HEK293 (cell line): ENCODE data around the gene ITGB5.

Source experiments
- CTCF ChIA-PET: fragments of 350-600 bp; formaldehyde crosslinking; extraction: SDS; loops from one replicate; lab custom pipeline; 2021; ENCODE audit warnings: antibody characterized with exemption; lab: Yijun Ruan, JAX
- POLR2A ChIA-PET: fragments of 300-600 bp; formaldehyde crosslinking; extraction: SDS; loops from one replicate; lab custom pipeline; 2020; ENCODE audit warnings: antibody characterized with exemption, inconsistent platforms; lab: Yijun Ruan, JAX
- H3K27ac ChIP-seq: fragments of 200-500 bp; sonication (Bioruptor generic); 2 replicates; pipeline ENCODE4 v1.5.1; 2014; ENCODE audit warnings: low read depth, low read length, control low read depth, inconsistent platforms; ENCODE audit errors: extremely low read depth
- H3K36me3 ChIP-seq, 2 experiments: fragments of 200-500 bp in 1 of 2; sonication (Bioruptor generic) in 1 of 2; 1 replicate in 1 of 2; 2 replicates in 1 of 2; pipeline ENCODE4 v1.5.1; 2014 to 2017; ENCODE audit warnings: inconsistent platforms in 2 of 2, low read length in 2 of 2; ENCODE audit not compliant: control insufficient read depth in 2 of 2, insufficient read depth in 1 of 2
- H3K4me1 ChIP-seq: fragments of 200-500 bp; sonication (Bioruptor generic); 2 replicates; pipeline ENCODE4 v1.5.1; 2014; ENCODE audit warnings: mild to moderate bottlenecking, low read length, inconsistent platforms; ENCODE audit not compliant: control insufficient read depth, insufficient read depth
- H3K4me3 ChIP-seq: 2 replicates; pipeline ENCODE4 v1.5.1; 2011; ENCODE audit warnings: low read depth, mild to moderate bottlenecking, control low read depth, low read length, moderate library complexity
- H3K9me3 ChIP-seq: fragments of 200-500 bp; sonication (Bioruptor generic); 2 replicates; pipeline ENCODE4 v1.5.1; 2014; ENCODE audit warnings: low read depth, low read length, inconsistent platforms; ENCODE audit not compliant: control insufficient read depth, insufficient read depth
- KLF10 ChIP-seq: fragments of 450-650 bp; IDR thresholded peaks from 2 replicates; pipeline ENCODE4 v1.5.1; 2018; ENCODE audit warnings: missing biosample characterization, mild to moderate bottlenecking, missing genetic modification characterization
- TCF7L2 ChIP-seq: IDR thresholded peaks from 2 replicates; pipeline ENCODE4 v1.6.1; 2011; ENCODE audit warnings: low read depth, mild to moderate bottlenecking, inconsistent platforms, low read length, moderate library complexity, borderline replicate concordance
- ZFP3 ChIP-seq: fragments of 450-650 bp; formaldehyde crosslinking; IDR thresholded peaks from 2 replicates; pipeline ENCODE4 v1.5.1; 2016; ENCODE audit warnings: low read depth, missing biosample characterization, missing genetic modification characterization
- ZNF157 ChIP-seq: fragments of 450-650 bp; formaldehyde crosslinking; IDR thresholded peaks from 2 replicates; pipeline ENCODE4 v1.5.1; 2016; ENCODE audit warnings: missing biosample characterization, missing genetic modification characterization
- ZNF174 ChIP-seq: fragments of 450-650 bp; formaldehyde crosslinking; IDR thresholded peaks from 2 replicates; pipeline ENCODE4 v1.5.0; 2017; ENCODE audit warnings: missing biosample characterization, mild to moderate bottlenecking, missing genetic modification characterization
- ZNF37A ChIP-seq: fragments of 450-650 bp; IDR thresholded peaks from 2 replicates; pipeline ENCODE4 v1.5.1; 2018; ENCODE audit warnings: missing biosample characterization, missing genetic modification characterization
- ZNF391 ChIP-seq: fragments of 450-650 bp; formaldehyde crosslinking; IDR thresholded peaks from 2 replicates; pipeline ENCODE4 v1.5.1; 2016; ENCODE audit warnings: low read depth, missing biosample characterization, missing genetic modification characterization, borderline replicate concordance
- ZNF555 ChIP-seq: fragments of 450-650 bp; formaldehyde crosslinking; conservative IDR thresholded peaks from 2 replicates; pipeline ENCODE4 v1.5.1; 2017; ENCODE audit warnings: missing biosample characterization, mild to moderate bottlenecking, missing genetic modification characterization, inconsistent platforms
- ZNF560 ChIP-seq: fragments of 450-650 bp; formaldehyde crosslinking; IDR thresholded peaks from 2 replicates; pipeline ENCODE4 v1.5.1; 2017; ENCODE audit warnings: missing biosample characterization, missing genetic modification characterization, borderline replicate concordance
- ZNF830 ChIP-seq: fragments of 450-650 bp; IDR thresholded peaks from 2 replicates; pipeline ENCODE4 v1.5.0; 2018; ENCODE audit warnings: missing biosample characterization, missing genetic modification characterization, low read depth, mild to moderate bottlenecking, moderate library complexity
- TF ChIP-seq, protein P1 (sequence below): fragments of 450-650 bp; formaldehyde crosslinking; IDR thresholded peaks from 2 replicates; pipeline ENCODE4 v1.5.1; 2016; ENCODE audit warnings: missing biosample characterization, missing genetic modification characterization
- TF ChIP-seq, protein P2 (sequence below): fragments of 450-650 bp; formaldehyde crosslinking; IDR thresholded peaks from 2 replicates; pipeline ENCODE4 v1.5.1; 2016; ENCODE audit warnings: missing biosample characterization, missing genetic modification characterization
- TF ChIP-seq, protein P3 (sequence below): fragments of 450-650 bp; formaldehyde crosslinking; IDR thresholded peaks from 2 replicates; pipeline ENCODE4; 2016; ENCODE audit warnings: missing biosample characterization, missing genetic modification characterization
- TF ChIP-seq, protein P4 (sequence below): fragments of 450-650 bp; formaldehyde crosslinking; IDR thresholded peaks from 2 replicates; pipeline ENCODE4 v1.5.1; 2016; ENCODE audit warnings: missing biosample characterization, missing genetic modification characterization, low read depth
- TF ChIP-seq, protein P5 (sequence below): fragments of 450-650 bp; formaldehyde crosslinking; IDR thresholded peaks from 2 replicates; pipeline ENCODE4 v1.5.0; 2017; ENCODE audit warnings: missing biosample characterization, missing genetic modification characterization, borderline replicate concordance
- TF ChIP-seq, protein P6 (sequence below): fragments of 450-650 bp; formaldehyde crosslinking; IDR thresholded peaks from 2 replicates; pipeline ENCODE4 v1.5.1; 2016; ENCODE audit warnings: missing biosample characterization, missing genetic modification characterization

ITGB5 gene

DNA sequence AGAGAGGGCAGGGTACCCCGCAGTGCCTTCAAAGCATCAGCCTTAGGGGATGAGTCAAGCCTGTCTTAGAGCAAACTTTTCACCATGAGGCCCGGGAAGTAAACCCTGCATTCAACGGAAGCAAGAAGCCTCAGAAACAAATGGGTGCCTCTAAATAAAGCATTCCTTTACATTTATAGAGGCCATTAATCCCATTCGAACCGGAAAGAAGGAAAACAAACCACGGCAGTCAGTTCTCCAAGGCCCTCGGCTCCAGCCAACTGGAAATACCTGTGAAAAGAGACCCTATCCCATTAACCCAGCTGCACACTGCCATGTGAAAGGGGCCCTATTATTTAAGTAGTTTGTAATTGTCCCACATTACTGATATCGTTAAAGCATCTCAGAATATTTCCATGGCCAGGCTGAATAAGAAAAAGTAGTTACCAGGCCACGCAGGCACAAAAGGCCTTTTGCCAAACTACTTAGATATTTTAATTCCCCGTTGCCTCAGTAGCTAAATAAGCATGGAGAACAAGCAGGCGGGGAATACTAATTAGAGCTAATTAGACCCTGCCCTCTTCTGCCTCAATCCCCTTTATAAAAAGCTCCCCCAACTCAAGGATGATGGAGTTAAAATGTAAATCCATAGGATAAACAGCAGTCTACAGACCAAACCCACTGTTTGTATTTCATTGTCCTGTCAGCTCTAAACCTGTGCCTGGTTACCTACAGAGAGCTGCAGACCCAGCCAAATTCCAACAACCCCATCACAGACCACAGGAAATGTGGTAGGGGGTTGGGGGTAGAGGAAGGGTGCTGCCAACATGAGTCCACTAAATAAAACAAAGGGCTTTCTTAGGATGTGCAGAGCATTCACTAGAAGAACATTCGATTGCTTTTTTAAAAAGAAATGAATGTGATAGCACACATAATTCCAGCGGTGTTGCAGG is 4.1 kb downstream of the ITGB5 start:
- no peaks in the 10 kb centered on the region for H3K36me3 ChIP-seq
- ChIA-PET CTCF (interaction anchor here (0.6 kb wide), 1 partner anchor 465 kb away, joined by 3 read pairs; no protein-coding TSS in a partner anchor), POLR2A (no interaction called here)
- no peak overlapping the region for H3K4me3 ChIP-seq
- no peak overlapping the region for H3K27ac ChIP-seq
- H3K9me3 ChIP-seq, result no peaks in the 10 kb centered on the region
- TF ChIP-seq, protein P1, sequence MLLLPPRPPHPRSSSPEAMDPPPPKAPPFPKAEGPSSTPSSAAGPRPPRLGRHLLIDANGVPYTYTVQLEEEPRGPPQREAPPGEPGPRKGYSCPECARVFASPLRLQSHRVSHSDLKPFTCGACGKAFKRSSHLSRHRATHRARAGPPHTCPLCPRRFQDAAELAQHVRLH (tag by site-specific recombination), result no peak
- no peak for TF ChIP-seq ZNF555 (tag by site-specific recombination)
- TF ChIP-seq, protein P2, sequence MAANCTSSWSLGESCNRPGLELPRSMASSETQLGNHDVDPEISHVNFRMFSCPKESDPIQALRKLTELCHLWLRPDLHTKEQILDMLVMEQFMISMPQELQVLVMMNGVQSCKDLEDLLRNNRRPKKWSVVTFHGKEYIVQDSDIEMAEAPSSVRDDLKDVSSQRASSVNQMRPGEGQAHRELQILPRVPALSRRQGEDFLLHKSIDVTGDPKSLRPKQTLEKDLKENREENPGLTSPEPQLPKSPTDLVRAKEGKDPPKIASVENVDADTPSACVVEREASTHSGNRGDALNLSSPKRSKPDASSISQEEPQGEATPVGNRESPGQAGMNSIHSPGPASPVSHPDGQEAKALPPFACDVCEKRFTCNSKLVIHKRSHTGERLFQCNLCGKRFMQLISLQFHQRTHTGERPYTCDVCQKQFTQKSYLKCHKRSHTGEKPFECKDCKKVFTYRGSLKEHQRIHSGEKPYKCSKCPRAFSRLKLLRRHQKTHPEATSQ (tag by site-specific recombination), result no peak
- TF ChIP-seq ZNF157 (tag by site-specific recombination), result no peak
- TF ChIP-seq ZNF174 (tag by site-specific recombination), result no peak
- no peak for TF ChIP-seq KLF10 (tag by site-specific recombination)
- no peak for TF ChIP-seq ZFP3 (tag by site-specific recombination)
- TF ChIP-seq, protein P3, sequence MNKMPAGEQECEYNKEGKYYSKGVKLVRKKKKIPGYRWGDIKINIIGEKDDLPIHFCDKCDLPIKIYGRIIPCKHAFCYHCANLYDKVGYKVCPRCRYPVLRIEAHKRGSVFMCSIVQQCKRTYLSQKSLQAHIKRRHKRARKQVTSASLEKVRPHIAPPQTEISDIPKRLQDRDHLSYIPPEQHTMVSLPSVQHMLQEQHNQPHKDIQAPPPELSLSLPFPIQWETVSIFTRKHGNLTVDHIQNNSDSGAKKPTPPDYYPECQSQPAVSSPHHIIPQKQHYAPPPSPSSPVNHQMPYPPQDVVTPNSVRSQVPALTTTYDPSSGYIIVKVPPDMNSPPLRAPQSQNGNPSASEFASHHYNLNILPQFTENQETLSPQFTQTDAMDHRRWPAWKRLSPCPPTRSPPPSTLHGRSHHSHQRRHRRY, result no peak
- TF ChIP-seq, protein P4, sequence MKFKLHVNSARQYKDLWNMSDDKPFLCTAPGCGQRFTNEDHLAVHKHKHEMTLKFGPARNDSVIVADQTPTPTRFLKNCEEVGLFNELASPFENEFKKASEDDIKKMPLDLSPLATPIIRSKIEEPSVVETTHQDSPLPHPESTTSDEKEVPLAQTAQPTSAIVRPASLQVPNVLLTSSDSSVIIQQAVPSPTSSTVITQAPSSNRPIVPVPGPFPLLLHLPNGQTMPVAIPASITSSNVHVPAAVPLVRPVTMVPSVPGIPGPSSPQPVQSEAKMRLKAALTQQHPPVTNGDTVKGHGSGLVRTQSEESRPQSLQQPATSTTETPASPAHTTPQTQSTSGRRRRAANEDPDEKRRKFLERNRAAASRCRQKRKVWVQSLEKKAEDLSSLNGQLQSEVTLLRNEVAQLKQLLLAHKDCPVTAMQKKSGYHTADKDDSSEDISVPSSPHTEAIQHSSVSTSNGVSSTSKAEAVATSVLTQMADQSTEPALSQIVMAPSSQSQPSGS (tag by site-specific recombination), result no peak
- TF ChIP-seq, protein P5, sequence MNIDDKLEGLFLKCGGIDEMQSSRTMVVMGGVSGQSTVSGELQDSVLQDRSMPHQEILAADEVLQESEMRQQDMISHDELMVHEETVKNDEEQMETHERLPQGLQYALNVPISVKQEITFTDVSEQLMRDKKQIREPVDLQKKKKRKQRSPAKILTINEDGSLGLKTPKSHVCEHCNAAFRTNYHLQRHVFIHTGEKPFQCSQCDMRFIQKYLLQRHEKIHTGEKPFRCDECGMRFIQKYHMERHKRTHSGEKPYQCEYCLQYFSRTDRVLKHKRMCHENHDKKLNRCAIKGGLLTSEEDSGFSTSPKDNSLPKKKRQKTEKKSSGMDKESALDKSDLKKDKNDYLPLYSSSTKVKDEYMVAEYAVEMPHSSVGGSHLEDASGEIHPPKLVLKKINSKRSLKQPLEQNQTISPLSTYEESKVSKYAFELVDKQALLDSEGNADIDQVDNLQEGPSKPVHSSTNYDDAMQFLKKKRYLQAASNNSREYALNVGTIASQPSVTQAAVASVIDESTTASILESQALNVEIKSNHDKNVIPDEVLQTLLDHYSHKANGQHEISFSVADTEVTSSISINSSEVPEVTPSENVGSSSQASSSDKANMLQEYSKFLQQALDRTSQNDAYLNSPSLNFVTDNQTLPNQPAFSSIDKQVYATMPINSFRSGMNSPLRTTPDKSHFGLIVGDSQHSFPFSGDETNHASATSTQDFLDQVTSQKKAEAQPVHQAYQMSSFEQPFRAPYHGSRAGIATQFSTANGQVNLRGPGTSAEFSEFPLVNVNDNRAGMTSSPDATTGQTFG, result no peak
- no peak for TF ChIP-seq ZNF391 (tag by site-specific recombination)
- no peak for TF ChIP-seq ZNF37A
- TF ChIP-seq ZNF560, result no peak
- TF ChIP-seq, protein P6, sequence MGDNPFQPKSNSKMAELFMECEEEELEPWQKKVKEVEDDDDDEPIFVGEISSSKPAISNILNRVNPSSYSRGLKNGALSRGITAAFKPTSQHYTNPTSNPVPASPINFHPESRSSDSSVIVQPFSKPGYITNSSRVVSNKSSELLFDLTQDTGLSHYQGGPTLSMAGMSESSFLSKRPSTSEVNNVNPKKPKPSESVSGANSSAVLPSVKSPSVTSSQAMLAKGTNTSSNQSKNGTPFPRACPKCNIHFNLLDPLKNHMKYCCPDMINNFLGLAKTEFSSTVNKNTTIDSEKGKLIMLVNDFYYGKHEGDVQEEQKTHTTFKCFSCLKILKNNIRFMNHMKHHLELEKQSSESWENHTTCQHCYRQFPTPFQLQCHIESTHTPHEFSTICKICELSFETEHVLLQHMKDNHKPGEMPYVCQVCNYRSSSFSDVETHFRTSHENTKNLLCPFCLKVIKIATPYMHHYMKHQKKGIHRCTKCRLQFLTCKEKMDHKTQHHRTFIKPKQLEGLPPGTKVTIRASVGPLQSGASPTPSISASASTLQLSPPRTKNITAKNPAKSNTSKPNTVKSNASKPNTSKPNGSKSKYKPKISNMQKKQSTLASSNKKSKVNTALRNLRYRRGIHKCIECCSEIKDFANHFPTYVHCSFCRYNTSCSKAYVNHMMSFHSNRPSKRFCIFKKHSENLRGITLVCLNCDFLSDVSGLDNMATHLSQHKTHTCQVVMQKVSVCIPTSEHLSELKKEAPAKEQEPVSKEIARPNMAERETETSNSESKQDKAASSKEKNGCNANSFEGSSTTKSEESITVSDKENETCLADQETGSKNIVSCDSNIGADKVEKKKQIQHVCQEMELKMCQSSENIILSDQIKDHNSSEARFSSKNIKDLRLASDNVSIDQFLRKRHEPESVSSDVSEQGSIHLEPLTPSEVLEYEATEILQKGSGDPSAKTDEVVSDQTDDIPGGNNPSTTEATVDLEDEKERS (tag by site-specific recombination), result no peak
- TF ChIP-seq ZNF830 (tag by site-specific recombination), result no peak
- no peak for TF ChIP-seq TCF7L2
- H3K4me1 ChIP-seq, result no peaks in the 10 kb centered on the region
